HepG2 (cell line): ENCODE data around the gene RNF8. TPM values are rescaled to one million over a fixed set of nuclear protein-coding genes. Genes with fewer than 3 reads are reported as not detected.

ENCODE experiments used
- ATAC-seq: fragments of 200-7000 bp; cut with Tn5 transposase; 3 replicates; pipeline ENCODE4 v1.9.1; 2020; ENCODE audit warnings: mild to moderate bottlenecking, moderate library complexity
- BruUV-seq: library from RNA; stranded (reverse); fragments of 400-500 nt; replicated peaks from 2 replicates; lab custom pipeline; 2021; lab: Mats Ljungman, UMichigan
- CTCF ChIA-PET: fragments of 300-600 bp; formaldehyde crosslinking; extraction: SDS; loops from one replicate; lab custom pipeline; 2021; ENCODE audit warnings: low total read pairs, inconsistent platforms, low intra/inter-chr PET ratio; lab: Yijun Ruan, JAX
- POLR2A ChIA-PET: fragments of 350-600 bp; sonication (Branson Sonifier 250); formaldehyde crosslinking; loops from one replicate; lab custom pipeline; 2020; ENCODE audit warnings: antibody characterized with exemption, inconsistent platforms; lab: Yijun Ruan, JAX
- DNase-seq: peaks from one replicate; pipeline ENCODE4 v3.0.0-alpha.2; 2015; ENCODE audit warnings: low spot score
- FAIRE-seq: peaks from 3 replicates; lab custom pipeline; 2011; peaks lifted over from hg19 to GRCh38; lab: Jason Lieb, UNC
- H2AFZ ChIP-seq: one replicate; pipeline ENCODE4 v1.6.1; 2011; ENCODE audit warnings: low read length, inconsistent platforms
- H3K27ac ChIP-seq: fragments of 300-600 bp; 3 replicates; pipeline ENCODE4 v1.8.0; 2011; ENCODE audit warnings: mixed run types, mild to moderate bottlenecking, mixed read lengths, low read length, inconsistent platforms; ENCODE audit not compliant: insufficient read depth; ENCODE audit errors: extremely low read length
- H3K27me3 ChIP-seq, 2 experiments: fragments of 200-600 bp in 1 of 2; 2 replicates in 1 of 2; 3 replicates in 1 of 2; pipeline versions ENCODE4 v1.6.0 to v1.8.0; 2011; ENCODE audit warnings: low read length in 2 of 2, mild to moderate bottlenecking in 2 of 2, moderate library complexity in 2 of 2, inconsistent platforms in 1 of 2; ENCODE audit not compliant: insufficient read depth in 2 of 2, control insufficient read depth in 1 of 2
- H3K36me3 ChIP-seq, 2 experiments: fragments of 200-600 bp in 1 of 2; replicated peaks in 1 of 2; 2 replicates in 1 of 2; 3 replicates in 1 of 2; pipeline versions ENCODE4 v1.5.1 to v1.8.0; 2011; ENCODE audit warnings: low read length in 2 of 2, inconsistent platforms in 1 of 2; ENCODE audit not compliant: insufficient read depth in 2 of 2, control insufficient read depth in 1 of 2
- H3K4me1 ChIP-seq: 2 replicates; pipeline ENCODE4 v1.5.1; 2012; ENCODE audit warnings: low read length, inconsistent platforms; ENCODE audit not compliant: insufficient read depth
- H3K4me2 ChIP-seq: 2 replicates; pipeline ENCODE4 v1.6.0; 2011; ENCODE audit warnings: low read depth, low read length, inconsistent platforms
- H3K4me3 ChIP-seq, 3 experiments: fragments of 200-600 bp in 1 of 3; sonication (generic), shearing (Covaris generic) in 1 of 3; replicated peaks in 1 of 3; 2 replicates each; pipeline ENCODE4 v1.5.1; 2011 to 2016; ENCODE audit warnings: low read length in 3 of 3, inconsistent platforms in 2 of 3, low read depth in 2 of 3, mild to moderate bottlenecking in 2 of 3, control low read depth in 1 of 3, mixed read lengths in 1 of 3; ENCODE audit not compliant: insufficient read depth in 1 of 3
- H3K79me2 ChIP-seq: one replicate; pipeline ENCODE4 v1.6.1; 2011; ENCODE audit warnings: low read length, inconsistent platforms; ENCODE audit not compliant: insufficient read depth
- H3K9ac ChIP-seq: 2 replicates; pipeline ENCODE4 v1.6.0; 2011; ENCODE audit warnings: mild to moderate bottlenecking, low read depth, low read length, inconsistent platforms; ENCODE audit not compliant: insufficient read depth
- H3K9me3 ChIP-seq: 2 replicates; pipeline ENCODE4 v1.5.1; 2012; ENCODE audit warnings: mild to moderate bottlenecking, low read length
- H4K20me1 ChIP-seq: 2 replicates; pipeline ENCODE4 v1.6.0; 2011; ENCODE audit warnings: inconsistent platforms, mild to moderate bottlenecking, low read length, moderate library complexity; ENCODE audit not compliant: insufficient read depth
- MIER2 ChIP-seq: IDR thresholded peaks from 2 replicates; pipeline ENCODE4 v1.6.1; 2016; ENCODE audit warnings: missing biosample characterization, missing genetic modification reagents
- RARA ChIP-seq: IDR thresholded peaks from 2 replicates; pipeline ENCODE4 v1.6.1; 2016; ENCODE audit warnings: missing genetic modification reagents, missing compliant biosample characterization
- SETDB1 ChIP-seq: sonication (generic); formaldehyde crosslinking; IDR thresholded peaks from 2 replicates; pipeline ENCODE4 v1.5.1; 2020; ENCODE audit warnings: missing genetic modification reagents, mild to moderate bottlenecking, borderline replicate concordance
- TEAD2 ChIP-seq: sonication (generic); formaldehyde crosslinking; IDR thresholded peaks from 2 replicates; pipeline ENCODE4 v1.9.0; 2021; ENCODE audit warnings: missing genetic modification reagents
- WGBS: methylation state at CpG from one replicate; pipeline ENCODE4 v1.1.6; 2017; ENCODE audit warnings: low lambda C conversion rate; 5-methylcytosine and 5-hydroxymethylcytosine counted together
- in situ Hi-C: cut with HindIII; loops from 2 replicates; pipeline ENCODE4 v1.10.0; 2017; ENCODE audit warnings: low pct_unique_long_range_greater_than_20kb; ENCODE audit not compliant: extremely low pct_ligation_motif_present
- intact Hi-C: fragments of 100-400 bp; cut with micrococcal nuclease; formaldehyde crosslinking; loops from one replicate; pipeline ENCODE4 v1.10.0; 2022; ENCODE audit not compliant: unreplicated experiment
- polyA plus RNA-seq, 8 experiments: library from polyadenylated mRNA; depleted of rRNA in 3 of 8; stranded (reverse) in 7 of 8; unstranded in 1 of 8; fragments of >200 nt; fragmentation: Illumina TruSeq in 4 of 8; extraction: Trizol in 4 of 8; gene quantifications; 2 replicates each; pipeline versions ENCODE4 v1.2.1 to v1.2.3, GENCODE V29; 2011 to 2016; ENCODE audit warnings: low read depth in 4 of 8, missing spikeins in 1 of 8, mixed read lengths in 1 of 8; ENCODE audit not compliant: insufficient read depth in 1 of 8
- total RNA-seq, 5 experiments: library from RNA; depleted of rRNA; stranded (reverse); fragments of >200 nt; fragmentation: Illumina TruSeq; extraction: Trizol; gene quantifications; 2 replicates each; pipeline ENCODE4 v1.2.3, GENCODE V29; 2016; ENCODE audit warnings: low read depth in 1 of 5
- TF ChIP-seq, protein P1 (sequence below): sonication (generic); formaldehyde crosslinking; IDR thresholded peaks from 2 replicates; pipeline ENCODE4 v1.8.1; 2023; ENCODE audit warnings: mild to moderate bottlenecking, missing genetic modification reagents
- TF ChIP-seq, protein P2 (sequence below): sonication (generic); formaldehyde crosslinking; IDR thresholded peaks from 2 replicates; pipeline ENCODE4 v1.4.0; 2020; ENCODE audit warnings: missing genetic modification reagents
- TF ChIP-seq, protein P3 (sequence below): sonication (generic); formaldehyde crosslinking; IDR thresholded peaks from 2 replicates; pipeline ENCODE4 v1.4.0; 2020; ENCODE audit warnings: missing genetic modification reagents

The RNF8 gene
- total and polyA plus RNA-seq, 2 of the 13 experiments (the other 11 are each of a cell fraction or from before 2014, with no cell fraction given), result 21.8 to 47.6 TPM

DNA sequence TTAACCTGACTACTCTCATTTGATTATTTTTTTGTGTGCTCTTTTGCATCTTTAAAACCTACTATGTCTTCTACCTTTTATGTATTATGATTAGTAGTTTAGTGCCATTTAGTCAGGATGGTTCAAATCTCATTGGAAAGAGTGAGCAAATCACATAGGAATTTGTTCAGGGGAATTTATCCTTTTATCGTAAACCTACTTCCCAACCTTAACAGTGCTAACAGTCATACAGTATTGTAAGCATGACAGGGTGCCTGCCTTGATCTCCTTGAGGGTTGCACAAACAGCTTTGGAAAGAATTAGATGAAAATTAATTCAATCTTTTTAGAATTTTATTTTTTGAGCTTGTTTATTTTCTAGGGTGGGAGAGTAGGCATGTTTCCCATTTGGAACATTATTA lies 18.3 kb downstream of the RNF8 start:
- TF ChIP-seq RARA (CRISPR knock-in tag) (no peak), SETDB1 (no peak), TEAD2 (no peak), MIER2 (CRISPR knock-in tag) (no peak)
- TF ChIP-seq, protein P1, sequence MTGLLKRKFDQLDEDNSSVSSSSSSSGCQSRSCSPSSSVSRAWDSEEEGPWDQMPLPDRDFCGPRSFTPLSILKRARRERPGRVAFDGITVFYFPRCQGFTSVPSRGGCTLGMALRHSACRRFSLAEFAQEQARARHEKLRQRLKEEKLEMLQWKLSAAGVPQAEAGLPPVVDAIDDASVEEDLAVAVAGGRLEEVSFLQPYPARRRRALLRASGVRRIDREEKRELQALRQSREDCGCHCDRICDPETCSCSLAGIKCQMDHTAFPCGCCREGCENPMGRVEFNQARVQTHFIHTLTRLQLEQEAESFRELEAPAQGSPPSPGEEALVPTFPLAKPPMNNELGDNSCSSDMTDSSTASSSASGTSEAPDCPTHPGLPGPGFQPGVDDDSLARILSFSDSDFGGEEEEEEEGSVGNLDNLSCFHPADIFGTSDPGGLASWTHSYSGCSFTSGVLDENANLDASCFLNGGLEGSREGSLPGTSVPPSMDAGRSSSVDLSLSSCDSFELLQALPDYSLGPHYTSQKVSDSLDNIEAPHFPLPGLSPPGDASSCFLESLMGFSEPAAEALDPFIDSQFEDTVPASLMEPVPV (CRISPR knock-in tag), result no peak
- TF ChIP-seq, protein P2, sequence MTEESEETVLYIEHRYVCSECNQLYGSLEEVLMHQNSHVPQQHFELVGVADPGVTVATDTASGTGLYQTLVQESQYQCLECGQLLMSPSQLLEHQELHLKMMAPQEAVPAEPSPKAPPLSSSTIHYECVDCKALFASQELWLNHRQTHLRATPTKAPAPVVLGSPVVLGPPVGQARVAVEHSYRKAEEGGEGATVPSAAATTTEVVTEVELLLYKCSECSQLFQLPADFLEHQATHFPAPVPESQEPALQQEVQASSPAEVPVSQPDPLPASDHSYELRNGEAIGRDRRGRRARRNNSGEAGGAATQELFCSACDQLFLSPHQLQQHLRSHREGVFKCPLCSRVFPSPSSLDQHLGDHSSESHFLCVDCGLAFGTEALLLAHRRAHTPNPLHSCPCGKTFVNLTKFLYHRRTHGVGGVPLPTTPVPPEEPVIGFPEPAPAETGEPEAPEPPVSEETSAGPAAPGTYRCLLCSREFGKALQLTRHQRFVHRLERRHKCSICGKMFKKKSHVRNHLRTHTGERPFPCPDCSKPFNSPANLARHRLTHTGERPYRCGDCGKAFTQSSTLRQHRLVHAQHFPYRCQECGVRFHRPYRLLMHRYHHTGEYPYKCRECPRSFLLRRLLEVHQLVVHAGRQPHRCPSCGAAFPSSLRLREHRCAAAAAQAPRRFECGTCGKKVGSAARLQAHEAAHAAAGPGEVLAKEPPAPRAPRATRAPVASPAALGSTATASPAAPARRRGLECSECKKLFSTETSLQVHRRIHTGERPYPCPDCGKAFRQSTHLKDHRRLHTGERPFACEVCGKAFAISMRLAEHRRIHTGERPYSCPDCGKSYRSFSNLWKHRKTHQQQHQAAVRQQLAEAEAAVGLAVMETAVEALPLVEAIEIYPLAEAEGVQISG, result no peak
- TF ChIP-seq, protein P3, sequence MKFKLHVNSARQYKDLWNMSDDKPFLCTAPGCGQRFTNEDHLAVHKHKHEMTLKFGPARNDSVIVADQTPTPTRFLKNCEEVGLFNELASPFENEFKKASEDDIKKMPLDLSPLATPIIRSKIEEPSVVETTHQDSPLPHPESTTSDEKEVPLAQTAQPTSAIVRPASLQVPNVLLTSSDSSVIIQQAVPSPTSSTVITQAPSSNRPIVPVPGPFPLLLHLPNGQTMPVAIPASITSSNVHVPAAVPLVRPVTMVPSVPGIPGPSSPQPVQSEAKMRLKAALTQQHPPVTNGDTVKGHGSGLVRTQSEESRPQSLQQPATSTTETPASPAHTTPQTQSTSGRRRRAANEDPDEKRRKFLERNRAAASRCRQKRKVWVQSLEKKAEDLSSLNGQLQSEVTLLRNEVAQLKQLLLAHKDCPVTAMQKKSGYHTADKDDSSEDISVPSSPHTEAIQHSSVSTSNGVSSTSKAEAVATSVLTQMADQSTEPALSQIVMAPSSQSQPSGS (CRISPR knock-in tag), result no peak
- no peak overlapping the region for H2AFZ ChIP-seq
- H4K20me1 ChIP-seq, result peaks cover 11% of the 10 kb centered on the region
- DNase-seq (no peak), ATAC-seq (no peak), FAIRE-seq (no peak)
- no peaks in the 10 kb centered on the region for H3K27me3 ChIP-seq
- no peak overlapping the region for H3K27ac ChIP-seq
- peaks cover 37% of the 10 kb centered on the region for H3K4me1 ChIP-seq
- POLR2A ChIA-PET, result interaction anchor here (1.3 kb wide), 1 partner anchor 10 kb away, joined by 3 read pairs; no protein-coding TSS in a partner anchor
- no peaks in the 10 kb centered on the region for H3K9me3 ChIP-seq
- intact Hi-C loops, result loop anchor here (10.0 kb wide), 1 partner anchor 193 kb away; no protein-coding TSS in a partner anchor
- in situ Hi-C loops, result no loop called here
- H3K4me3 ChIP-seq, result no peak overlapping the region
- H3K36me3 ChIP-seq, result peaks cover 14 to 86% of the 10 kb centered on the region in 2 experiments
- no peak overlapping the region for H3K4me2 ChIP-seq
- CTCF ChIA-PET, result interaction anchor here (0.6 kb wide), 1 partner anchor 341 kb away, joined by 3 read pairs; no protein-coding TSS in a partner anchor
- no peak overlapping the region for H3K9ac ChIP-seq
- no peaks in the 10 kb centered on the region for H3K79me2 ChIP-seq
- 100% methylated on average over 1 of the region's 1 CpG for WGBS
- BruUV-seq, result no TSS peak
